GM23248 (cell line): Measurements from ENCODE around the gene ITSN2.

ENCODE experiments used
- EZH2 ChIP-seq: fragments of 200-600 bp; sonication (generic); IDR thresholded peaks from 2 replicates; pipeline ENCODE4 v1.6.1; 2018; ENCODE audit warnings: antibody characterized with exemption, mild to moderate bottlenecking; ENCODE audit not compliant: insufficient read depth, poor library complexity, severe bottlenecking
- EZH2phosphoT487 ChIP-seq: fragments of 200-600 bp; sonication (generic); IDR thresholded peaks from 2 replicates; pipeline ENCODE4 v1.6.1; 2018; ENCODE audit warnings: antibody characterized with exemption, moderate library complexity, mild to moderate bottlenecking, low read depth; ENCODE audit not compliant: insufficient read depth

GRCh38 chr2:24208490-24208889 lies 151.8 kb downstream of the ITSN2 start:
- TF ChIP-seq EZH2phosphoT487 = no peak
- TF ChIP-seq EZH2 = no peak
